Putamen (tissue), 1 donor: ENCODE data around the gene TMEM132D.
"Not testable (repeated sequence)": the region's sequence is repeated elsewhere in the genome, so short reads cannot be mapped to it uniquely, and the experiment has no call there.

Experiments
- DNase-seq: peaks from one replicate; pipeline ENCODE4 v3.0.0-alpha.2; 2016; ENCODE audit warnings: low spot score

Gene TMEM132D

GRCh38 chr12:129241852-129242251 is 662.0 kb downstream of the TMEM132D start:
- no peak for DNase-seq

- no peak for DNase-seq
Measured at GRCh38 chr12:129237881-129238280, 665.9 kb downstream of the TMEM132D start.

- no peak for DNase-seq
Measured at GRCh38 chr12:129234209-129234608, 669.6 kb downstream of the TMEM132D start.

GRCh38 chr12:129231491-129231890 is 672.3 kb downstream of the TMEM132D start:
- no peak for DNase-seq

- DNase-seq, result no peak
Measured at GRCh38 chr12:129230995-129231394, 672.8 kb downstream of the TMEM132D start.

- no peak for DNase-seq
Measured at GRCh38 chr12:129226851-129227250, 677.0 kb downstream of the TMEM132D start.

- DNase-seq, result no peak
Measured at GRCh38 chr12:129226005-129226404, 677.8 kb downstream of the TMEM132D start.

- no peak for DNase-seq
Measured at GRCh38 chr12:129215556-129215955, 688.3 kb downstream of the TMEM132D start.

- no peak for DNase-seq
Measured at GRCh38 chr12:129213551-129213950, 690.3 kb downstream of the TMEM132D start.

GRCh38 chr12:129211862-129212630 is 691.8 kb downstream of the TMEM132D start:
- DNase-seq, result no peak

- DNase-seq, result peak; percentile 49
Measured at GRCh38 chr12:129208566-129208965, 695.3 kb downstream of the TMEM132D start.

- no peak for DNase-seq
Measured at GRCh38 chr12:129207084-129207483, 696.7 kb downstream of the TMEM132D start.

GRCh38 chr12:129203456-129203855 is 700.4 kb downstream of the TMEM132D start:
- DNase-seq, result no peak

GRCh38 chr12:129202109-129202814 is 701.6 kb downstream of the TMEM132D start:
- DNase-seq, result no peak

- no peak for DNase-seq
Measured at GRCh38 chr12:129201029-129201428, 702.8 kb downstream of the TMEM132D start.

- DNase-seq, result no peak
Measured at GRCh38 chr12:129200576-129200975, 703.2 kb downstream of the TMEM132D start.

- no peak for DNase-seq
Measured at GRCh38 chr12:129196927-129197326, 706.9 kb downstream of the TMEM132D start.

GRCh38 chr12:129195081-129195480 is 708.7 kb downstream of the TMEM132D start:
- no peak for DNase-seq

- no peak for DNase-seq
Measured at GRCh38 chr12:129193263-129193871, 710.5 kb downstream of the TMEM132D start.

GRCh38 chr12:129190827-129191226 is 713.0 kb downstream of the TMEM132D start:
- no peak for DNase-seq

- DNase-seq, result not testable (repeated sequence)
Measured at GRCh38 chr12:129189879-129190278, 713.9 kb downstream of the TMEM132D start.

- no peak for DNase-seq
Measured at GRCh38 chr12:129186952-129187351, 716.9 kb downstream of the TMEM132D start.

- DNase-seq, result no peak
Measured at GRCh38 chr12:129185855-129186254, 718.0 kb downstream of the TMEM132D start.
